ENCODE measurements around the gene DHX58. TPM values are rescaled to one million over a fixed set of nuclear protein-coding genes. Genes with fewer than 3 reads are reported as not detected.

DHX58 gene
- total RNA-seq, 1 donor from 2014 or later: 0.41 TPM

DNA sequence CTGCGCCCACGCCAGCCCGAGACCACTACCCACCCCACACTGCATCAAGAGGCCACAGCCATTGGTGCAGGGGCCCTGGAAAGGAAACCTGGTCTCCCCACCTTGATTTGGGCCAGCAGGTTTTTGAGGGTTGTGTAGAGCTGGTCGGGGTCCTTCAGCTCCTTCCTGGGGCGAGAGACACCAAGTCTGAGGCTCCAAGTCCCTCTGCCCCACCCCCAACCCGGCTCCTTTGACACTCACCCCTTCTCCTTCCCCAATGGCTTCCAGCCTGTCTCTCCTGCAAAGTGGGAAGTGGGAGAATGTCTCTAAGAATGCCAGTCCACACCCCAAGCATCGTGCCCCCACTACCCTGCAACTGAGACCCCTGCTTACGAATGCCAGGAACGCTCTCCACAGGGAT lies 1.6 kb upstream of the DHX58 start:
- Mint-ChIP-seq H3K27ac (ENCODE audit: unreplicated experiment) (no peak overlapping the region), H3K4me3 (ENCODE audit: unreplicated experiment) (no peak overlapping the region), H3K27me3 (ENCODE audit: unreplicated experiment) (peaks cover 12% of the 10 kb centered on the region), H3K36me3 (ENCODE audit: low read depth, unreplicated experiment) (peaks cover 7% of the 10 kb centered on the region), H3K4me1 (ENCODE audit: unreplicated experiment) (peaks cover 3% of the 10 kb centered on the region), H3K9me3 (ENCODE audit: unreplicated experiment) (no peaks in the 10 kb centered on the region)
- DNase-seq (ENCODE audit: low spot score): no peak
- TF ChIP-seq, protein P1, sequence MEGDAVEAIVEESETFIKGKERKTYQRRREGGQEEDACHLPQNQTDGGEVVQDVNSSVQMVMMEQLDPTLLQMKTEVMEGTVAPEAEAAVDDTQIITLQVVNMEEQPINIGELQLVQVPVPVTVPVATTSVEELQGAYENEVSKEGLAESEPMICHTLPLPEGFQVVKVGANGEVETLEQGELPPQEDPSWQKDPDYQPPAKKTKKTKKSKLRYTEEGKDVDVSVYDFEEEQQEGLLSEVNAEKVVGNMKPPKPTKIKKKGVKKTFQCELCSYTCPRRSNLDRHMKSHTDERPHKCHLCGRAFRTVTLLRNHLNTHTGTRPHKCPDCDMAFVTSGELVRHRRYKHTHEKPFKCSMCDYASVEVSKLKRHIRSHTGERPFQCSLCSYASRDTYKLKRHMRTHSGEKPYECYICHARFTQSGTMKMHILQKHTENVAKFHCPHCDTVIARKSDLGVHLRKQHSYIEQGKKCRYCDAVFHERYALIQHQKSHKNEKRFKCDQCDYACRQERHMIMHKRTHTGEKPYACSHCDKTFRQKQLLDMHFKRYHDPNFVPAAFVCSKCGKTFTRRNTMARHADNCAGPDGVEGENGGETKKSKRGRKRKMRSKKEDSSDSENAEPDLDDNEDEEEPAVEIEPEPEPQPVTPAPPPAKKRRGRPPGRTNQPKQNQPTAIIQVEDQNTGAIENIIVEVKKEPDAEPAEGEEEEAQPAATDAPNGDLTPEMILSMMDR (IDR thresholded peaks at IDR 0.05; ENCODE audit: unreplicated experiment): no peak

- no peak overlapping the region for H3K4me3 Mint-ChIP-seq (ENCODE audit: unreplicated experiment)
- H3K36me3 Mint-ChIP-seq (ENCODE audit: low read depth, unreplicated experiment): peaks cover 7% of the 10 kb centered on the region
- H3K27ac Mint-ChIP-seq (ENCODE audit: unreplicated experiment): no peak overlapping the region
- H3K27me3 Mint-ChIP-seq (ENCODE audit: unreplicated experiment): peaks cover 12% of the 10 kb centered on the region
- H3K9me3 Mint-ChIP-seq (ENCODE audit: unreplicated experiment): no peaks in the 10 kb centered on the region
- DNase-seq (ENCODE audit: low spot score): no peak
- no peaks in the 10 kb centered on the region for H3K4me1 Mint-ChIP-seq (ENCODE audit: unreplicated experiment)
- TF ChIP-seq, protein P1 (IDR thresholded peaks at IDR 0.05; ENCODE audit: unreplicated experiment): no peak
Observed at GRCh38 chr17:42113293-42114069, 967 bp upstream of the DHX58 start.

DNA sequence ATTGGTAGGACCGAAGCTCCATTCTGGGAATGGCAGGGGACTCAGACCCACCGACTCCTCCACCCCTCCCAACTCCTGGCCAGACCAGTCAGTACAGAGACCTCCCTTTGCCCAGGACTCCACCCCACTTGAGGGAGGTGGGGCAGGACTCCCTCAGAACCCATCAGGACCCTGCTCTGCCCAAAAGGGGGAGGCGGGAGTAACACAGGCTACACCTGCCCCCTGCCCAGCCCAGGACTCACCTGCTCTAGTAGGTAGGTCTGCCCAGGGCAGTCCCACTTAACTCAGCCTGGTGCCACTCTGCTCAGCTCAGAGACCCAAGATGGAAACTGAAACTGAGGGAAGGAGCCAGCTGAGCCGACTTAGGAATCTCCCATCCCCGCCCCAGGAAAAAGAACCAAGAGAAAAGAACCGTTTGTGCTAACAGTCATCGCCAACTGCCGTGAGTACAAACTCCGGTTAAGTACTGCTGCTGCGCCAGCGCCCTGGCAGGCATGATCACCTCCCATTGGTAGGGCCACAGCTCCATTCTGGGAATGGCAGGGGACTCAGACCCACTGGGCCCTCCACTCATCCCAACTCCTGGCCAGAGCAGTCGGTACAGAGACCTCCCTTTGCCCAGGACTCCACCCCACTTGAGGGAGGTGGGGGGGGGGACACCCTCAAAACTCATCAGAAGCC lies 503 bp downstream of the DHX58 start:
- Mint-ChIP-seq H3K36me3 (ENCODE audit: low read depth, unreplicated experiment) (peaks cover 7% of the 10 kb centered on the region), H3K4me3 (ENCODE audit: unreplicated experiment) (no peak overlapping the region), H3K27me3 (ENCODE audit: unreplicated experiment) (peaks cover 8% of the 10 kb centered on the region), H3K4me1 (ENCODE audit: unreplicated experiment) (no peaks in the 10 kb centered on the region), H3K27ac (ENCODE audit: unreplicated experiment) (no peak overlapping the region), H3K9me3 (ENCODE audit: unreplicated experiment) (no peaks in the 10 kb centered on the region)
- TF ChIP-seq, protein P1 (IDR thresholded peaks at IDR 0.05; ENCODE audit: unreplicated experiment): no peak
- DNase-seq (ENCODE audit: low spot score): no peak

DNA sequence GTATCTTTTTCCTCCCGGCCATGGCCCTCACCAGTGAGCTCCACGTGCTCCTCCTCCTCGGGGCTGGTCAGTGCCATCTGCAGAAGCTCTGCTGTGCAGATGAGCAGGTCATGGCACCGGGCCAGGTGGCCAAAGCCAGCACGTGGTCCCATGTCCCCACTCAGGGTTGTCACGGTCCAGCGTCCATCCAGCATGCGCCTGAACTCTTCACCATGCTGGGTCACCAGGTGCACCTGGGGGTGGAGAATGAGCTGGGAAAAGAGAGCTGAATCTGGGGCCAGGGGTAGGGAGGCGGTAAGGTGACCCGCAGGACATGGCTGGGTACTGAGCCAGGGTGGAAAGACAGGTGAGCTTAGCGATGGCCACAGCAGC lies 1.3 kb downstream of the DHX58 start:
- no peaks in the 10 kb centered on the region for H3K9me3 Mint-ChIP-seq (ENCODE audit: unreplicated experiment)
- peaks cover 8% of the 10 kb centered on the region for H3K27me3 Mint-ChIP-seq (ENCODE audit: unreplicated experiment)
- no peak for DNase-seq (ENCODE audit: low spot score)
- peaks cover 7% of the 10 kb centered on the region for H3K36me3 Mint-ChIP-seq (ENCODE audit: low read depth, unreplicated experiment)
- TF ChIP-seq, protein P1 (IDR thresholded peaks at IDR 0.05; ENCODE audit: unreplicated experiment): no peak
- H3K27ac Mint-ChIP-seq (ENCODE audit: unreplicated experiment): no peak overlapping the region
- no peaks in the 10 kb centered on the region for H3K4me1 Mint-ChIP-seq (ENCODE audit: unreplicated experiment)
- no peak overlapping the region for H3K4me3 Mint-ChIP-seq (ENCODE audit: unreplicated experiment)
